ENCODE results near the gene NR5A2.

DNA sequence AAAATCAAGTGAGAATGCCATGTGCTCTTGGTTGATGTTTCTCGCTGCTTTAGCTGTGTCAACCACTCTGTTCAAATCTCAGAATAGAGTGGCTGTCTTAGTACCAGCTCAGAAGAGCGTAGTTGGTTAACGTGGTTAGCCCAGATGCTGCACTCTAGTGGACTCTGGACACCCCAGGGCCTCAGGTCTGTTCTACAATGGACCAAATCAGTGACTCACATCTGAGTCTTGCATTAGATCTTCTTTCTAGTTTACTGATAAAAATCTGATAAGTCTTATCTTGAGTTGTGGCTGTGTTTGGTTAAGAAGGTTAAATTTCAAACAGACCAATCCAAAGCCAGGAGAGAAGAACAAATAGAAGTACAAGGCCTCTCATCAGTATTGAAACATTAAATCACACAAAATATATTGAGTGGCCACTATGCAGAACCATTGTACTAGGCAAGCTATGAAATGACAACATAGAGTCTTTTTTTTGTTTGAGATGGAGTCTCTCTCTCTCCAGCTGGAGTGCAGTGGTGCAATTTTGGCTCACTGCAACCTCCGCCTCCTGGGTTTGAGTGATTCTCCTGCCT is 104.1 kb downstream of the NR5A2 start:
- no peak for TF ChIP-seq YY1 (IDR thresholded peaks at IDR 0.05; ENCODE audit: insufficient read depth, insufficient read length)
- TF ChIP-seq ZNF274 (IDR thresholded peaks at IDR 0.05; ENCODE audit: low read depth, low read length), result no peak
- TF ChIP-seq SUZ12 (IDR thresholded peaks at IDR 0.05; ENCODE audit: extremely low read depth, insufficient read depth, insufficient read length), result no peak
